HG03571 (cell line): ENCODE measurements around the gene IQCB1.
"Not testable (repeated sequence)": the region's sequence is repeated elsewhere in the genome, so short reads cannot be mapped to it uniquely, and the experiment has no call there.

Experiments used
- ATAC-seq: cut with Tn5 transposase; IDR thresholded peaks from one replicate; pipeline ENCODE4 v1.9.1; 2021; ENCODE audit not compliant: unreplicated experiment

IQCB1 gene

GRCh38 chr3:121809249-121809648, 25.6 kb downstream of the IQCB1 start:
- peak; percentile 96 for ATAC-seq

GRCh38 chr3:121803771-121804320, 31.0 kb downstream of the IQCB1 start:
- no peak for ATAC-seq

- ATAC-seq = no peak
Measured at GRCh38 chr3:121800906-121801305, 34.0 kb downstream of the IQCB1 start.

GRCh38 chr3:121796970-121797369, 37.9 kb downstream of the IQCB1 start:
- no peak for ATAC-seq

GRCh38 chr3:121794264-121794983, 40.4 kb downstream of the IQCB1 start:
- ATAC-seq = no peak

- ATAC-seq = peak; percentile 52
Measured at GRCh38 chr3:121793078-121793477, 41.8 kb downstream of the IQCB1 start.

GRCh38 chr3:121786485-121786884, 48.4 kb downstream of the IQCB1 start:
- no peak for ATAC-seq

GRCh38 chr3:121782784-121783183, 52.1 kb downstream of the IQCB1 start:
- not testable (repeated sequence) for ATAC-seq

- no peak for ATAC-seq
Measured at GRCh38 chr3:121781611-121782010, 53.2 kb downstream of the IQCB1 start.

GRCh38 chr3:121775095-121775494, 59.8 kb downstream of the IQCB1 start:
- ATAC-seq = not testable (repeated sequence)

- ATAC-seq = no peak
Measured at GRCh38 chr3:121769246-121769645, 65.6 kb downstream of the IQCB1 start.

GRCh38 chr3:121768452-121768851, 66.4 kb downstream of the IQCB1 start:
- ATAC-seq = no peak

GRCh38 chr3:121759541-121760202, 75.2 kb downstream of the IQCB1 start:
- ATAC-seq = no peak

- no peak for ATAC-seq
Measured at GRCh38 chr3:121758727-121759450, 76.0 kb downstream of the IQCB1 start.

GRCh38 chr3:121757812-121758545, 76.9 kb downstream of the IQCB1 start:
- ATAC-seq = no peak

GRCh38 chr3:121757087-121757811, 77.6 kb downstream of the IQCB1 start:
- no peak for ATAC-seq

- no peak for ATAC-seq
Measured at GRCh38 chr3:121752772-121753171, 82.1 kb downstream of the IQCB1 start.

- ATAC-seq = no peak
Measured at GRCh38 chr3:121752261-121752660, 82.6 kb downstream of the IQCB1 start.

GRCh38 chr3:121750087-121750415, 84.8 kb downstream of the IQCB1 start:
- ATAC-seq = no peak

- peak; percentile 94 for ATAC-seq
Measured at GRCh38 chr3:121749276-121750086, 85.4 kb downstream of the IQCB1 start, which contains the start of gene GOLGB1. TSS of gene GOLGB1 (minus strand) at chr3:121749741. CDS start at chr3:121730971, 18,770 bp downstream.
